ENCODE results near the gene GNB1. TPM values are rescaled to one million over a fixed set of nuclear protein-coding genes. Genes with fewer than 3 reads are reported as not detected.

Gene GNB1
- total and polyA plus RNA-seq, 8 donors: 241 to 360 (median 271) TPM

DNA sequence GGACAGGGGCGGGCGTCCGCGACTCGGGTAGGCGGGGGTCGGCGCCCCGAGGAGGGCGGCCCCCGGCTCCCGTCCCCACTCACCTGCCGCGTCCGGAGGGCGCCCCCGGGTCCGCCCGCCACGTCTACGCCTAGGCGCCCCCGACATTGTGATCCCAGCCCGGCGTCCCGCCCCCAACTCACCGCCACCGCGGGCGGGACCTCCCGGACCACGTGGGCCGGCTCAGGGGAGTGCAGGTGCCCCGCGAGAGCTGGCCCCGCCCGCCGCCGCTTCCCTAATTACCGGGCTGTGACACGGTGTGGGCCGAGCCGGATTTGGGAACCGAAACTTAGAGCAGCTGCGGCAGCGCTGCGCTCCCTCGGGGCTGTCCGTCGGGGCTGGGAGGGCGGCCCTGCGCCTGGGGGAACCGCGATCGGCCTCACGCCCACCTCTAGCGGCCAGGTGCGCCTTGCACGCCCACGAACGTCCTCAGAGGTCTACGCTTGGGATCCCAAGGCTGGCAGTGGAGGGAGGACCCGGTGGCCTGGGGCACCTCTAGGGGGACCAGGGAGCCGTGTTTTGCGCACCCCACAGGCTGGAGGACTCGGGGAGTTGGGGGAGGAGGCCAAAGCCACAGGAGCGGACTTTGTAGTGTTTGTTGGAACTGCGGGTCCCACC lies 112.1 kb downstream of the GNB1 start:
- intact Hi-C loops (cut with DNase I): no loop called here
- DNase-seq: peak in 3 of 4 donors; percentile 57 to 98 (median 94)
- H3K4me1 ChIP-seq: peaks cover 48 to 89% of the 10 kb centered on the region in 2 donors
- H3K27ac ChIP-seq: peak overlapping the region; percentile 84 to 95
- peak; percentile 55 for ATAC-seq
- no peaks in the 10 kb centered on the region for H3K27me3 ChIP-seq
- peak overlapping the region; percentile 69 to 97 for H3K4me3 ChIP-seq
- H3K9me3 ChIP-seq: no peaks in the 10 kb centered on the region
- TF ChIP-seq CTCF (IDR thresholded peaks at IDR 0.05): no peak
- peaks cover 0 to 8% of the 10 kb centered on the region in 2 donors for H3K36me3 ChIP-seq

- H3K4me1 ChIP-seq: peaks cover 42 to 84% of the 10 kb centered on the region in 2 donors
- DNase-seq: peak; percentile 56 to 92 (median 69)
- no peak for TF ChIP-seq CTCF (IDR thresholded peaks at IDR 0.05)
- H3K4me3 ChIP-seq: peak within 1 kb of the TSS; percentile 69 to 97
- peak; percentile 16 for ATAC-seq
- peaks cover 0 to 9% of the 10 kb centered on the region in 2 donors for H3K36me3 ChIP-seq
- H3K9me3 ChIP-seq: no peaks in the 10 kb centered on the region
- no peaks in the 10 kb centered on the region for H3K27me3 ChIP-seq
- intact Hi-C loops (cut with DNase I): no loop called here
- H3K27ac ChIP-seq: peak within 1 kb of the TSS; percentile 84 to 95
These were observed 112.8 kb downstream of the GNB1 start, which contains the start of gene NADK for GRCh38 chr1:1777950-1778662. NADK (minus strand) TSS chr1:1778470; CDS start chr1:1765406, 13,064 bp downstream.

- peak; percentile 1 for ATAC-seq
- Histone ChIP-seq H3K4me3 (peak overlapping the region; percentile 69 to 97), H3K36me3 (peaks cover 0 to 14% of the 10 kb centered on the region in 2 donors), H3K27me3 (no peaks in the 10 kb centered on the region), H3K27ac (peak overlapping the region; percentile 83 to 95), H3K4me1 (peaks cover 38 to 78% of the 10 kb centered on the region in 2 donors), H3K9me3 (no peaks in the 10 kb centered on the region)
- intact Hi-C loops (cut with DNase I): no loop called here
- TF ChIP-seq CTCF (IDR thresholded peaks at IDR 0.05): no peak
- DNase-seq: peak in 2 of 4 donors; percentile 47 to 77
These were observed 113.3 kb downstream of the GNB1 start for GRCh38 chr1:1777583-1777899.

- no peaks in the 10 kb centered on the region for H3K27me3 ChIP-seq
- no peaks in the 10 kb centered on the region for H3K9me3 ChIP-seq
- ATAC-seq: no peak
- peaks cover 0 to 20% of the 10 kb centered on the region in 2 donors for H3K36me3 ChIP-seq
- H3K4me3 ChIP-seq: peak overlapping the region; percentile 69 to 97
- peaks cover 32 to 72% of the 10 kb centered on the region in 2 donors for H3K4me1 ChIP-seq
- intact Hi-C loops (cut with DNase I): no loop called here
- H3K27ac ChIP-seq: peak overlapping the region; percentile 83 to 95
- no peak for TF ChIP-seq CTCF (IDR thresholded peaks at IDR 0.05)
- DNase-seq: no peak
These were observed 114.0 kb downstream of the GNB1 start for GRCh38 chr1:1776672-1777582.
